GM18520 (cell line): ENCODE measurements around the gene SLC9A8.
"Not testable (repeated sequence)": the region's sequence is repeated elsewhere in the genome, so short reads cannot be mapped to it uniquely, and the experiment has no call there.

Source experiments
- ATAC-seq: cut with Tn5 transposase; IDR thresholded peaks from one replicate; pipeline ENCODE4 v1.9.1; 2021; ENCODE audit not compliant: unreplicated experiment

SLC9A8 gene

DNA sequence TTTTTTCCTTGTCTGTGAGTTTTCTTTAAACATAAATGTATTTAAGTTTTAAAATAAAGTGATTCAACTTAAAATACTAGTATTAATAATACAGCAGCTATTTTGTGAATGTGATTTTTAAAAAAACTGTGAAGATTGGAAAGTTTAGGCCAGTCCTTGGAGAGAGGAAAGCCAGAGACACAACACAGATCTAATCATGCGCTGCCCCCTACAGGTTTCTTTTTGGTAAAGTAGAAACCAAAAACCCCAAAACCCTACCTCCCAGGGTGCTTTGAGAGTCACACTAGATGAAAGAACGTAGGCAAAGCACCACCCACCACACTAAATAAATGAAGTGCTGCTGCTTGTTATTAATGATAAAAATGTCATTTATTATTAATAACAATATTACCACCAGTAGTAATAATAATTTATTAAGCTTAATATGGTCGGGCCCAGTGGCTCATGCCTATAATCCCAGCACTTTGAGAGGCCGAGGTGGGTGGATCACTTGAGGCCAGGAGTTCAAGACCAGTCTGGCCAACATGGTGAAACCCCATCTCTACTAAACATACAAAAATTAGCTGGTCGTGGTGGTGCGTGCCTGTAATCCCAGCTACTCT lies 33.7 kb downstream of the SLC9A8 start:
- ATAC-seq, result no peak

GRCh38 chr20:49850463-49851230 lies 38.0 kb downstream of the SLC9A8 start:
- no peak for ATAC-seq

GRCh38 chr20:49851231-49851705 lies 38.6 kb downstream of the SLC9A8 start:
- no peak for ATAC-seq

- no peak for ATAC-seq
Measured at GRCh38 chr20:49851991-49852390, 39.4 kb downstream of the SLC9A8 start.

DNA sequence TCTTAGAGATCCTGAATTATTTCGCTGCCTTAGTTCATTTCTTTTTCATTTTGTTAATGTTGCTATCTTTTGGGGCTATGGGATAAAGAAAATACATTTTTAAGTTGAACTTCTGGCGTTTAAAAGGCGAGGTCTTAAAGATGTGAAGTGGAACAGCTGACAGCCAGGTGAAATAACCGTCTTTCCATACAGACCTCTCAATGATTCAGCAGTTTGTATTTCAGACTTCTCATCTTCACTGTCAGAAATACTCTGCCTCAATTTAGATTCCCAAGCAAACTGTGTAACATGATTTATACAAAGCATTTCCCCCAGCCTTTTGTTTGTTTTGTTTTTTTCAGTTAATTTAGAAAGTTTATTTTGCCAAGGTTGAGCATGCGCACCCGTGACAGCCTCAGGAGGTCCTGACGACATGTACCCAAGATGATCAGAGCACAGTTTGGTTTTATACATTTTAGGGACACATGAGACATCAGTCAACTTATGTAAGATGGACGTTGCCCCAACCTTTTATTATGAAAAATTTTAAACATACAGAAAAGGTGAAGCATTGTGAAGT lies 40.0 kb downstream of the SLC9A8 start:
- ATAC-seq, result no peak

- ATAC-seq, result no peak
Measured at GRCh38 chr20:49853640-49854039, 41.0 kb downstream of the SLC9A8 start.

DNA sequence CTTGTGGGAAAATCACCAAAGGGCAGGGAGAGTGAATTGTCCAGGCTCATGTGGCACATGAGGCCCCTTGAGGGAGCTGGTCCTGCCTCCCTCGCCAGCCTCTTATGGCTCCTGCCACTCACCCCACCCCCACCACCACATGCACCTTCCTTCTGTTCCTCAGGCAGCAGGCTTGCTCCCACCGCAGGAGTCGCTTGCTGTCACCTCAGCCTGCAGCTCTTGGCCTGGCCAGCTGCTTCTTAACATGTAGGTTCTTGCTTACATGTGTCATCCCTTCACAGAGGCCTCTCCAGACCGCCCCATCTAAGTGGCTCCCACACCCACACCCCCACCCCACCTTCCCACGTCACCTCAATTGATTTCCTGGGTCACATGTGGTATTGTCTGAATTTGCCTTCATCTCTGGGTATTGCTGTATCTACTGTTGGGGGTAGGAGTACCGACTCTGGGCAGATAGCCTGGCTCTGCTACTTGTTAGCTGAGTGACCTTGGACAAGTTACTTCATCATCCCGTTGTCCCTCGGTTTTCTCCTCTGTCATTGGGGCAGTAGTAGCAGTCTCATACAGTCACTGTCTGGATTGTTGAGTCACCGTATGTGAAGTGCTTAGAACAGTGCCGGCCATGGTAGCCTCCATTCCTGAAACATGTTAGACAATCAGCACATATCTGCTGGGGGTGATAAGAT lies 41.7 kb downstream of the SLC9A8 start:
- no peak for ATAC-seq

DNA sequence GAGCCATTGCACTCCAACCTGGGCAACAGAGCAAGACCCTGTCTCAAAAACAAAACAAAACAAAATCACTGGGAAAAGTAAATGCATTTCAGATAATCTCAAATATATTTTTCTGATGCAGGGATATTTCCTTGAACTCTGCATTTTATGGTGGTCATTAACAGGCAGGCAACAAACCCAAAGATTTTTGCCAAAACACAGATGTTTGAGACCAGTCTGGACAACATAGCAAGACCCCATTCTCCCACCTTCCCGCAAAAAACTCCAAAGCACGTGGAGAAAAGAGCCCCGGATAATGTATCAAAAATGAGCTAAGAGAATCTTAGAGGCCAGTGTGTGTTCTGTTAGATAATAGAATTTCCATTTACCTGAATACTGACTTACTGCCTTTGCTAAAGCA lies 44.3 kb downstream of the SLC9A8 start:
- ATAC-seq, result no peak

GRCh38 chr20:49858076-49858585 lies 45.5 kb downstream of the SLC9A8 start:
- ATAC-seq, result no peak

- ATAC-seq, result no peak
Measured at GRCh38 chr20:49859011-49859410, 46.4 kb downstream of the SLC9A8 start.

GRCh38 chr20:49859807-49860206 lies 47.2 kb downstream of the SLC9A8 start:
- no peak for ATAC-seq

DNA sequence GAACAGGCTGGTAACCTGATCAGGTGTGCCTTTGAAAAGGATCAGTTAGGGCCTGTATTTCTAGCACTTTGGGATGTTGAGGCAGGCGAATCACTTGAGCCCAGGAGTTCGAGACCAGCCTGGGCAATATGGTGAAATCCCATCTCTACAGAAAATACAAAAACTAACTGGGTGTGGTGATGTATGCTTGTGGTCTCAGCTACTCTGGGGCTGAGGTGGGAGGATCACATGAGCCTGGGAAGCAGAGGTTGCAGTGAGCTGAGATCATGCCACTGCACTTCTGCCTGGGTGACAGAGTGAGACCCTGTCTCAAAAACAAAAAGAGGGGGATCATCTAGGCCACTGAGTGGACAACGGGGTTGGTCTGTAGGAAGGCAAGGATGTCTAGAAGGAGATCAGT lies 48.6 kb downstream of the SLC9A8 start:
- ATAC-seq, result not testable (repeated sequence)

DNA sequence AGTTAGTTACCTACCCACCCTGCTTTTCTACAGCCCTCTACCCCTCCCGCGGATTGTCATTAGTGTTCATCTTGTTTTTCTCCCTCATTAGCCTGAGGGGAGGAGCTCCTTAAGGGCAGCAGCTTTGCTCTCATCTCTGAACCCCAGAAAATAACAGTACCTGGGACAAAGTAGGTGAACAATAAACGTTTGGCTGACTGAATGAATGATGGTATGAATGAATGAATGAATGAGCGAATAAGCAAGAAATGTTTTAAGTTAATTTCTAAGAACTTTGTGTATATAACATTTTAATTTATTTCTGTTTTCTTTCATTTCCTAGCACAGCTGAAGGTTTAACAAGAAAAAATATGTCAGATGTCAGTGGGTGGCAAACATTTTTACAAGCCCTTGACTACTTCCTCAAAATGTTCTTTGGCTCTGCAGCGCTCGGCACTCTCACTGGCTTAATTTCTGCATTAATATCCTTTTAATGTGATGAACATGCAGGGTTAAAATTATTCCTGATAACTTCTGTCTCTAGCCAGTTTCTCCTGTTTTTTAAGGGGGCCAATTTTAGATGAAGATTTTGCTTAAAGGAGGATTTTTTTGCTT lies 50.1 kb downstream of the SLC9A8 start:
- ATAC-seq, result no peak

GRCh38 chr20:49863666-49864065 lies 51.0 kb downstream of the SLC9A8 start:
- ATAC-seq, result no peak

- ATAC-seq, result no peak
Measured at GRCh38 chr20:49865559-49865958, 52.9 kb downstream of the SLC9A8 start.

GRCh38 chr20:49866051-49866450 lies 53.4 kb downstream of the SLC9A8 start:
- ATAC-seq, result no peak

GRCh38 chr20:49867453-49868215 lies 55.0 kb downstream of the SLC9A8 start:
- ATAC-seq, result no peak

- no peak for ATAC-seq
Measured at GRCh38 chr20:49868538-49868937, 55.9 kb downstream of the SLC9A8 start.

DNA sequence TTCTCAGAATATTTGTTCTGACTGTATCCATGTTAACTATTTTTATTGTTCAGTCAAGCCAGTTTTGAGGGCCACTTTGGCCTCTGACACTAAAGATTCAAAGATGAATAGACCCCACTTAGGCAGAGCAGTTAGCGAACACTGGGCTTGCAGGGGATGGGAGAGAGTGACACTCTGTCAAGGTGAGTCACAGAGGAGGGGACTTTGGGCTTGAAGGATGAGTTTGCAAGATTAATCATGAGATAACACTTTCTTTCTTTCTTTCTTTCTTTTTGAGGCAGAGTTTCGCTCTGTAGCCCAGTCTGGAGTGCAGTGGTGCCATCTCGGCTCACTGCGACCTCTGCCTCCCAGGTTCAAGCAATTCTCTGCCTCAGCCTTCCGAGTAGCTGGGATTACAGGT lies 56.3 kb downstream of the SLC9A8 start:
- ATAC-seq, result no peak

- ATAC-seq, result no peak
Measured at GRCh38 chr20:49870261-49870660, 57.6 kb downstream of the SLC9A8 start.
